Subcutaneous adipose tissue (tissue), 4 donors: ENCODE measurements around the gene CELF4. TPM values are rescaled to one million over a fixed set of nuclear protein-coding genes. Genes with fewer than 3 reads are reported as not detected.

Experiments
- CTCF ChIP-seq: fragments of 450-650 bp; IDR thresholded peaks from one replicate; pipeline ENCODE4 v1.5.1; 2016; ENCODE audit warnings: low read depth, mild to moderate bottlenecking, control low read depth, antibody characterized with exemption, moderate library complexity
- total RNA-seq, 4 donors: library from RNA; depleted of rRNA; stranded (reverse); fragments of >200 nt; gene quantifications; one replicate each; pipeline ENCODE4 v1.1.0, GENCODE V29; 2016

CELF4 gene
- total RNA-seq, 4 donors from 2014 or later, result not detected

DNA sequence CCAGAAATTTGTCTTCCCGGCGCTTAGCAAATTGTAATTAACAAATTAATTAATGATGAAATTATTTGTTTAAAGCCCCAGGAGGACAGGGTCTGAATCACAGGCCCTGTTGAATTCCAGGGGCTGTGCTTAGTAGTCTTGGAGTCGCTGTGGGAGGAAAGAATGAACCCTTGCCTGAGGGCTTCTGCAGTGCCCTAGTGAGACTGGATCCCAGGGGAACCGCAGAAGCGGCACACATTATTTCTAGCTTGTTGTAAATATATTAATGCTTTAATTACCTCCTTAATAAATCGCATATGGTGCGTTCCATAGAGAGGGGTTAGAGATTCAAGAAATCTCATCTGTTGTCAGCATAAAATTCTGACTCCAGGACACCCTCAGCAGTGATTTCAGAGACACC, 235.4 kb downstream of the CELF4 start:
- no peak for TF ChIP-seq CTCF

DNA sequence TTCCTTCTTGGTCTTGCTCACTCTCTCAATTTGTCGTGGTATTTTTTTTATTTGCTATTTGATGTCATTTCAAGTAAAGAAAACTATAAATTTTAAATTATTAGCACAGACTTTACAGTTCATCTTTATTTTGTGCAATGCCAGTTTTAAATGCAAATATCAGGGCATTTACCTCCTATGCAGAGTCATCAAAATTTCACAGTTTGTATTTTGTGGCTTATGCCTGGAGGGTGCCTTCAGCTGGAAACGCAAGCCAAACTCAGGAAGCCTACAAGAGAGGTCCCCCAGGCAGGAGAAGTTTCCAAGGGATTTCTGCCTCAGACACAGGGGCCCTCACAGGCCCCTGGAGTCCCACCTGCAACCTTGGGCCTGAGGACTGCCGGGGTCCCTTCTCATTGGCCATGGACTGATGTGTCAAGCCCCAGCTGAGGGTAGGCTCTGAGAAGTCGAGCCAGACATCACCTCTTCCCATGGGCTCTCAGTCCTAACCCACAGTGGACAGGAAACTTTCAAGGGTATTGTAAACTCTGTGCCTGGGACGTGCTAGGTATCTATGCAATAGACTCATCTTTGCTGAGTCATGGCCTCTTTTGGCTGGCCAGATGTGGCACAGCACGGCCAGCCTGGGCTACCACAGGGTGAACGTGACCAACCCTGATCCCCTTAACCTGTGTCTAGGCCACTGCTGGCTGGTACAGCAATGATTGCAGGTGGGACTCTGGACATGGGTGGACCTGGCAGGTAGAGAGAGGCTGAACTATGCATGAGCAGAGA, 236.5 kb downstream of the CELF4 start:
- no peak for TF ChIP-seq CTCF

- no peak for TF ChIP-seq CTCF
Observed at GRCh38 chr18:37327063-37327577, 238.5 kb downstream of the CELF4 start.

GRCh38 chr18:37322492-37323035, 243.0 kb downstream of the CELF4 start:
- no peak for TF ChIP-seq CTCF

DNA sequence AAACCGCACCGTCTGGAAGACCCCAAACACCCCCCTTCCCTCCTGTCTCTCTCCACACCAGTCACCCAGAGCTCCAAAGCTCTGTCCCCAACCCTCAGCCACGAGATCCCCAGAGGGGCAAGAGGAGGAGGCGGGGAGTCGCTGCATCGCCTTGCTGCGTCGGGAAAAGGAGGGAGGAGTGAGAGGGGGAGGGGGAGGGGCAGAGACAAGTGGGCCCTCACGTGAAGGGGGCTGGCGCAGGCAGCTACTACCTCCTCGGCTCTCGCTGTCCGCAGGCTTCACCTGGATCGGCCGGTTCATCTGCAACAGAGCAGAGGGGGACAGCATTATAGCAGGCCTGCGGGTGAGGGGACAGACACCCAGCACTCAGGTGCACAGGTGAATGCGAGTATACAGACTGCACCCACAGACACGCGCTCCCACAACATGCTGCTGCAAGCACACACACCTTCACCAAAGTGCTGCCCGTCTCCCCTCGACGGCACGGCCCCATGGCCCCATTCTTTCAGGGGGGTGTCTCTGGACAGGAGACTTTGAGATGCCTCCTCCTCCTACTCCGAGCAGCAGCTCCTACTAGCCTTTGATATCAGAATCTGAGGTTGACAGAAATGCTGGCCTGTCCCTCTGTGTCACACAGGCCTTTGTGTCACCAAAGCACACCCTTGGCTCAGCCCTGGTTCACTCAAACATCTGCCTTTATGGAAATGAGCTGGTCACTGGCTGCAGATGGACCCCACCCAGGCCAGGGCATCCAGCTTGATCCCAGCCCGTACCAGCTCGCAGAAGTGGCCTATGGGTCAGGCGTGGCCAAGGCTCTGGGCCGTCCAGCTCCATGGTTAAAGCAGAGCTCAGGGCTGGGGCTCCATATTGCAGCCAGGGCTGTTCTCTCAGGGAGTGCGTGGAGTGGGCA, 243.8 kb downstream of the CELF4 start:
- TF ChIP-seq CTCF, result no peak

DNA sequence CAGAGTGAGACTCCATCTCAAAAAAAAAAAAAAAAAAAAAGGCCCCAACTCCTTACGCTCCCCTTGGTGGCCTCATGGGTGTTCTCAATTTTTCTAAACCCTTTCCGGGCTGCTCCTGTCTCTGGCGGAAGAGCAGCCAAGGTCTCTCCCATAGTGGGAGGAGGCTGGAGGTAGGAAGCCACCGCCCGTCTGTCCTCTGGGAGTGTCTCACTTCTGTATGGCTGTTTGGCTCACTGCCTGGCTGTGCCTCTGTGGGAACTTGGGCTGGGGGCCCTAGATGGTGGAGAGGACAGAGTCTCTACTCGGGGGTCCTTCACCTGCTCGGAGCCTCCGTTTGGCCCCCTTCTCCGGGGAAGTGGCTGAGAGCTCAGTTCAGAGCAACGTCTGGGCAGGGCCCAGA, 245.3 kb downstream of the CELF4 start:
- TF ChIP-seq CTCF, result no peak
